Astrocyte (in vitro differentiated cells and primary cell): ENCODE results near the gene FAHD2B.
"Not testable (repeated sequence)": the region's sequence is repeated elsewhere in the genome, so short reads cannot be mapped to it uniquely, and the experiment has no call there.

Experiments used
- EZH2 ChIP-seq: IDR thresholded peaks from 2 replicates; pipeline ENCODE4 v1.6.1; 2012; ENCODE audit warnings: mild to moderate bottlenecking, low read length, inconsistent platforms; ENCODE audit not compliant: insufficient read depth
- TF ChIP-seq, protein P1 (sequence below): IDR thresholded peaks from 2 replicates; pipeline ENCODE4 v1.5.1; 2011; ENCODE audit warnings: low read depth, mild to moderate bottlenecking, inconsistent platforms, low read length, moderate library complexity; ENCODE audit not compliant: insufficient read depth

- TF ChIP-seq, protein P1, sequence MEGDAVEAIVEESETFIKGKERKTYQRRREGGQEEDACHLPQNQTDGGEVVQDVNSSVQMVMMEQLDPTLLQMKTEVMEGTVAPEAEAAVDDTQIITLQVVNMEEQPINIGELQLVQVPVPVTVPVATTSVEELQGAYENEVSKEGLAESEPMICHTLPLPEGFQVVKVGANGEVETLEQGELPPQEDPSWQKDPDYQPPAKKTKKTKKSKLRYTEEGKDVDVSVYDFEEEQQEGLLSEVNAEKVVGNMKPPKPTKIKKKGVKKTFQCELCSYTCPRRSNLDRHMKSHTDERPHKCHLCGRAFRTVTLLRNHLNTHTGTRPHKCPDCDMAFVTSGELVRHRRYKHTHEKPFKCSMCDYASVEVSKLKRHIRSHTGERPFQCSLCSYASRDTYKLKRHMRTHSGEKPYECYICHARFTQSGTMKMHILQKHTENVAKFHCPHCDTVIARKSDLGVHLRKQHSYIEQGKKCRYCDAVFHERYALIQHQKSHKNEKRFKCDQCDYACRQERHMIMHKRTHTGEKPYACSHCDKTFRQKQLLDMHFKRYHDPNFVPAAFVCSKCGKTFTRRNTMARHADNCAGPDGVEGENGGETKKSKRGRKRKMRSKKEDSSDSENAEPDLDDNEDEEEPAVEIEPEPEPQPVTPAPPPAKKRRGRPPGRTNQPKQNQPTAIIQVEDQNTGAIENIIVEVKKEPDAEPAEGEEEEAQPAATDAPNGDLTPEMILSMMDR = not testable (repeated sequence)
- TF ChIP-seq EZH2 = not testable (repeated sequence)
Measured at GRCh38 chr2:97070915-97071314, 23.8 kb downstream of the FAHD2B start.
